GM23338 (cell line): ENCODE data around the gene CLEC17A. TPM values are rescaled to one million over a fixed set of nuclear protein-coding genes. Genes with fewer than 3 reads are reported as not detected.
A peak's percentile ranks its signal among the peaks of the same experiment; 100 is the strongest.
"Not testable (repeated sequence)": the region's sequence is repeated elsewhere in the genome, so short reads cannot be mapped to it uniquely, and the experiment has no call there.

Source experiments
- ATAC-seq: fragments of 200-7000 bp; cut with Tn5 transposase; 3 replicates; pipeline ENCODE4 v1.9.1; 2020
- DNase-seq: peaks from one replicate; pipeline ENCODE4 v3.0.0-alpha.2; 2015; ENCODE audit warnings: low spot score
- H2AFZ ChIP-seq: fragments of 200-600 bp; sonication (generic); 2 replicates; pipeline ENCODE4 v1.8.0; 2016; ENCODE audit warnings: antibody characterized with exemption, mild to moderate bottlenecking, moderate library complexity
- H3F3A ChIP-seq: fragments of 200-600 bp; sonication (generic); replicated peaks from 2 replicates; pipeline ENCODE4 v1.8.0; 2017; ENCODE audit warnings: antibody characterized with exemption, mixed run types, low read depth
- H3K27ac ChIP-seq: fragments of 200-600 bp; sonication (generic); 2 replicates; pipeline ENCODE4 v1.6.1; 2016; ENCODE audit warnings: low read depth
- H3K27me3 ChIP-seq: fragments of 200-600 bp; sonication (generic); 2 replicates; pipeline ENCODE4 v1.8.0; 2016; ENCODE audit warnings: mild to moderate bottlenecking, mixed run types, moderate library complexity; ENCODE audit not compliant: insufficient read depth
- H3K36me3 ChIP-seq: fragments of 200-600 bp; sonication (generic); 2 replicates; pipeline ENCODE4 v1.8.0; 2016; ENCODE audit warnings: mild to moderate bottlenecking; ENCODE audit not compliant: insufficient read depth
- H3K4me1 ChIP-seq: fragments of 200-600 bp; sonication (generic); 2 replicates; pipeline ENCODE4 v1.8.0; 2016; ENCODE audit warnings: mild to moderate bottlenecking, moderate library complexity; ENCODE audit not compliant: insufficient read depth
- H3K4me2 ChIP-seq: fragments of 200-600 bp; sonication (generic); 2 replicates; pipeline ENCODE4 v1.7.1; 2017; ENCODE audit warnings: mixed run types
- H3K4me3 ChIP-seq: fragments of 200-600 bp; sonication (generic); 2 replicates; pipeline ENCODE4 v1.6.1; 2016; ENCODE audit warnings: mixed run types
- H3K79me2 ChIP-seq: fragments of 200-600 bp; sonication (generic); replicated peaks from 2 replicates; pipeline ENCODE4 v1.8.0; 2017; ENCODE audit warnings: mild to moderate bottlenecking; ENCODE audit not compliant: insufficient read depth
- H3K9me2 ChIP-seq: fragments of 200-600 bp; sonication (generic); 2 replicates; pipeline ENCODE4 v1.8.0; 2017; ENCODE audit not compliant: insufficient read depth
- H4K20me1 ChIP-seq: fragments of 200-600 bp; sonication (generic); replicated peaks from 2 replicates; pipeline ENCODE4 v1.8.0; 2017; ENCODE audit warnings: mild to moderate bottlenecking; ENCODE audit not compliant: insufficient read depth
- H3K27ac Mint-ChIP-seq: 2 replicates; pipeline ENCODE4 v1.8.0; 2020; ENCODE audit warnings: inconsistent platforms, mild to moderate bottlenecking, moderate library complexity, mixed read lengths
- H3K27me3 Mint-ChIP-seq: 3 replicates; pipeline ENCODE4 v1.8.0; 2022; ENCODE audit warnings: low read depth, mild to moderate bottlenecking, moderate library complexity, mixed read lengths, inconsistent platforms; ENCODE audit not compliant: insufficient read depth, poor library complexity
- H3K36me3 Mint-ChIP-seq: 3 replicates; pipeline ENCODE4 v1.8.0; 2021; ENCODE audit warnings: low read depth, mild to moderate bottlenecking, inconsistent platforms, moderate library complexity, mixed read lengths
- H3K4me1 Mint-ChIP-seq: 3 replicates; pipeline ENCODE4 v1.8.0; 2020; ENCODE audit warnings: mild to moderate bottlenecking, inconsistent platforms, mixed read lengths
- H3K4me3 Mint-ChIP-seq: 3 replicates; pipeline ENCODE4 v1.8.0; 2021; ENCODE audit warnings: moderate library complexity, mild to moderate bottlenecking, inconsistent platforms, mixed read lengths
- H3K9me3 Mint-ChIP-seq: 3 replicates; pipeline ENCODE4 v1.8.0; 2020; ENCODE audit warnings: moderate library complexity, mild to moderate bottlenecking, inconsistent platforms, mixed read lengths
- CREB1 ChIP-seq: fragments of 250-450 bp; sonication (Bioruptor Pico); IDR thresholded peaks from 2 replicates; pipeline ENCODE4 v1.5.0; 2020; ENCODE audit warnings: low read depth, mild to moderate bottlenecking, moderate library complexity
- ETS1 ChIP-seq: IDR thresholded peaks from 2 replicates; pipeline ENCODE4 v1.6.1; 2016; ENCODE audit warnings: antibody characterized with exemption
- polyA plus RNA-seq: library from polyadenylated mRNA; unstranded; fragments of >200 nt; fragmentation: Nextera tagmentation; extraction: Ambion mirVana; gene quantifications from 2 replicates; pipeline ENCODE4 v1.2.1, GENCODE V29; 2016
- total RNA-seq: library from RNA; depleted of rRNA; stranded (reverse); fragments of >200 nt; shearing (Covaris generic); gene quantifications from 2 replicates; pipeline ENCODE4 v1.2.3, GENCODE V29; 2014
- TF ChIP-seq, protein P1 (sequence below), 2 experiments: fragments of 200-600 bp in 1 of 2; sonication (generic) in 1 of 2; conservative IDR thresholded peaks; 2 replicates each; pipeline versions ENCODE4 v1.5.1 to v1.6.1; 2016 to 2017; ENCODE audit warnings: antibody characterized with exemption in 2 of 2, low read depth in 2 of 2, mild to moderate bottlenecking in 2 of 2, moderate library complexity in 1 of 2

Gene CLEC17A
- total and polyA plus RNA-seq, 2 experiments from 2014 or later: 0.17 TPM; not detected in 1

- TF ChIP-seq, protein P1, sequence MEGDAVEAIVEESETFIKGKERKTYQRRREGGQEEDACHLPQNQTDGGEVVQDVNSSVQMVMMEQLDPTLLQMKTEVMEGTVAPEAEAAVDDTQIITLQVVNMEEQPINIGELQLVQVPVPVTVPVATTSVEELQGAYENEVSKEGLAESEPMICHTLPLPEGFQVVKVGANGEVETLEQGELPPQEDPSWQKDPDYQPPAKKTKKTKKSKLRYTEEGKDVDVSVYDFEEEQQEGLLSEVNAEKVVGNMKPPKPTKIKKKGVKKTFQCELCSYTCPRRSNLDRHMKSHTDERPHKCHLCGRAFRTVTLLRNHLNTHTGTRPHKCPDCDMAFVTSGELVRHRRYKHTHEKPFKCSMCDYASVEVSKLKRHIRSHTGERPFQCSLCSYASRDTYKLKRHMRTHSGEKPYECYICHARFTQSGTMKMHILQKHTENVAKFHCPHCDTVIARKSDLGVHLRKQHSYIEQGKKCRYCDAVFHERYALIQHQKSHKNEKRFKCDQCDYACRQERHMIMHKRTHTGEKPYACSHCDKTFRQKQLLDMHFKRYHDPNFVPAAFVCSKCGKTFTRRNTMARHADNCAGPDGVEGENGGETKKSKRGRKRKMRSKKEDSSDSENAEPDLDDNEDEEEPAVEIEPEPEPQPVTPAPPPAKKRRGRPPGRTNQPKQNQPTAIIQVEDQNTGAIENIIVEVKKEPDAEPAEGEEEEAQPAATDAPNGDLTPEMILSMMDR (conservative IDR thresholded peaks at IDR 0.05; ENCODE audit: low read depth in 2 of 2): peak in 1 of 2 experiments; percentile 30; a peak in 2 of 4 replicates
- TF ChIP-seq CREB1 (CRISPR knock-in tag): no peak
Measured at GRCh38 chr19:14577885-14578427, 4.9 kb upstream of the CLEC17A start (continued).

GRCh38 chr19:14580623-14581237 is 2.2 kb upstream of the CLEC17A start:
- peaks cover 38% of the 10 kb centered on the region for H3K9me3 Mint-ChIP-seq

DNA sequence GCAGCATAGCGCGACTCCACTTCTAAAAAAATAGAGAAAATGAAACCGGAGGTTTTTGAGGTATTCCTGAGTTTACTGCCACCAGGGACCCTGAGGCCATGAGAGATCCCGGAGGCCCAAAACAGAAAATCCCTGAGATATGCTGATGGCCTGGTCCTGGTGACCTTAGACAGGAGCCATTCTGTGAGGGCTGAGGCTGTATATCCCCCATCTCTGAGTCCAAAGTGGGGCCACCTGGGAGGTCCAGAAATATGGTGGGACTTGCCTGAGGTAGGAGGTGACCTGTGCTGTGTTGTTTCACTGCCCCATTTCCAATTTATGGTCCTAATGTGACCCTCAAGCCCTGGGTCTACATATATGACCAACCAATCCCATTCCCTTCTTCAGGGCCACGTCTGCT is 1.5 kb downstream of the CLEC17A start:
- H3K4me2 ChIP-seq, H3K36me3 ChIP-seq, ATAC-seq, H3K4me1 ChIP-seq, H3K4me3 Mint-ChIP-seq, DNase-seq, H3K4me3 ChIP-seq, H3K4me1 Mint-ChIP-seq, H4K20me1 ChIP-seq, H3K79me2 ChIP-seq, H2AFZ ChIP-seq, H3K27me3 Mint-ChIP-seq, H3K27ac ChIP-seq, H3K27me3 ChIP-seq, H3F3A ChIP-seq, H3K9me2 ChIP-seq, H3K27ac Mint-ChIP-seq: not testable (repeated sequence)
- H3K36me3 Mint-ChIP-seq: peaks cover 14% of the 10 kb centered on the region; the same call in 2 of the 3 replicates
- peaks cover 61% of the 10 kb centered on the region for H3K9me3 Mint-ChIP-seq

More at GRCh38 chr19:14580623-14581237, 2.2 kb upstream of the CLEC17A start:
- H3K79me2 ChIP-seq: no peaks in the 10 kb centered on the region
- DNase-seq (no peak), ATAC-seq (no peak)
- no peak overlapping the region for H3K27ac ChIP-seq
- TF ChIP-seq ETS1: no peak
- TF ChIP-seq CREB1 (CRISPR knock-in tag): peak; percentile 23; the same call in 1 of the 2 replicates
- TF ChIP-seq, protein P1 (conservative IDR thresholded peaks at IDR 0.05; ENCODE audit: low read depth in 2 of 2): peak in 1 of 2 experiments; percentile 45; a peak in 2 of 4 replicates
- H2AFZ ChIP-seq: no peak overlapping the region; the same call in 1 of the 2 replicates
- no peaks in the 10 kb centered on the region for H4K20me1 ChIP-seq
- no peaks in the 10 kb centered on the region for H3K36me3 ChIP-seq
- H3K27me3 ChIP-seq: no peaks in the 10 kb centered on the region
- H3K4me1 Mint-ChIP-seq: no peaks in the 10 kb centered on the region
- H3K27me3 Mint-ChIP-seq: peaks cover 3% of the 10 kb centered on the region
- H3F3A ChIP-seq: no peaks in the 10 kb centered on the region
- H3K4me1 ChIP-seq: no peaks in the 10 kb centered on the region; the same call in 1 of the 2 replicates
- H3K4me2 ChIP-seq: no peak overlapping the region
- H3K36me3 Mint-ChIP-seq: peaks cover 4% of the 10 kb centered on the region; the same call in 1 of the 3 replicates
- H3K4me3 Mint-ChIP-seq: no peak overlapping the region
- H3K9me2 ChIP-seq: no peaks in the 10 kb centered on the region
- H3K4me3 ChIP-seq: no peak overlapping the region
- no peak overlapping the region for H3K27ac Mint-ChIP-seq

GRCh38 chr19:14585187-14585586 is 2.3 kb downstream of the CLEC17A start:
- H3K4me1 Mint-ChIP-seq, H2AFZ ChIP-seq, H3K27ac Mint-ChIP-seq, H3K27ac ChIP-seq, H3K4me3 ChIP-seq, H3K27me3 ChIP-seq, H3K9me2 ChIP-seq, H3K79me2 ChIP-seq, H3K36me3 ChIP-seq, H3F3A ChIP-seq, H4K20me1 ChIP-seq, H3K27me3 Mint-ChIP-seq, H3K4me3 Mint-ChIP-seq, DNase-seq, H3K4me2 ChIP-seq, H3K4me1 ChIP-seq, ATAC-seq: not testable (repeated sequence)
- peaks cover 14% of the 10 kb centered on the region; the same call in 2 of the 3 replicates for H3K36me3 Mint-ChIP-seq
- H3K9me3 Mint-ChIP-seq: peaks cover 58% of the 10 kb centered on the region

- H2AFZ ChIP-seq, H3K4me1 Mint-ChIP-seq, H3K27ac ChIP-seq, H3K27ac Mint-ChIP-seq, H3K27me3 Mint-ChIP-seq, H3K36me3 ChIP-seq, H3F3A ChIP-seq, H3K79me2 ChIP-seq, H4K20me1 ChIP-seq, H3K4me1 ChIP-seq, H3K9me2 ChIP-seq, H3K4me3 ChIP-seq, ATAC-seq, H3K27me3 ChIP-seq, DNase-seq, H3K4me3 Mint-ChIP-seq, H3K4me2 ChIP-seq: not testable (repeated sequence)
- Mint-ChIP-seq H3K9me3 (peaks cover 65% of the 10 kb centered on the region), H3K36me3 (peaks cover 15% of the 10 kb centered on the region; the same call in 2 of the 3 replicates)
Measured at GRCh38 chr19:14589433-14589832, 6.5 kb downstream of the CLEC17A start.
